Panc1 (cell line): ENCODE results near the gene CLC. TPM values are rescaled to one million over a fixed set of nuclear protein-coding genes. Genes with fewer than 3 reads are reported as not detected.
A peak's percentile ranks its signal among the peaks of the same experiment; 100 is the strongest.
"Not testable (repeated sequence)": the region's sequence is repeated elsewhere in the genome, so short reads cannot be mapped to it uniquely, and the experiment has no call there.

ENCODE experiments used
- ATAC-seq: fragments of 200-7000 bp; cut with Tn5 transposase; 2 replicates; pipeline ENCODE4 v1.9.1; 2020; ENCODE audit warnings: mild to moderate bottlenecking, moderate library complexity
- BruUV-seq: library from RNA; stranded (reverse); fragments of 400-500 nt; replicated peaks from 2 replicates; lab custom pipeline; 2021; lab: Mats Ljungman, UMichigan
- CTCF ChIA-PET: fragments of 300-600 bp; sonication (Branson Sonifier 250); formaldehyde crosslinking; loops from one replicate; lab custom pipeline; 2022; ENCODE audit warnings: antibody characterized with exemption; lab: Charles Lee
- POLR2A ChIA-PET: fragments of 300-600 bp; sonication (Branson Sonifier 250); formaldehyde crosslinking; loops from one replicate; lab custom pipeline; 2022; ENCODE audit warnings: antibody characterized with exemption; lab: Charles Lee
- DNase-seq: peaks from one replicate; pipeline ENCODE4 v3.0.0-alpha.2; 2010; ENCODE audit warnings: low read depth, low spot score
- H3K27ac ChIP-seq: 2 replicates; pipeline ENCODE4 v1.5.1; 2011; ENCODE audit warnings: mild to moderate bottlenecking, low read length, inconsistent platforms
- H3K27me3 ChIP-seq: fragments of 200-500 bp; sonication (Bioruptor generic); 2 replicates; pipeline ENCODE4 v1.6.0; 2014; ENCODE audit warnings: low read length, inconsistent platforms; ENCODE audit not compliant: control insufficient read depth, insufficient read depth
- H3K36me3 ChIP-seq: fragments of 200-500 bp; sonication (Bioruptor generic); 2 replicates; pipeline ENCODE4 v1.5.1; 2014; ENCODE audit warnings: inconsistent platforms, mild to moderate bottlenecking, low read length, moderate library complexity; ENCODE audit not compliant: control insufficient read depth, insufficient read depth
- H3K4me1 ChIP-seq: 2 replicates; pipeline ENCODE4 v1.5.1; 2011; ENCODE audit warnings: inconsistent platforms, mild to moderate bottlenecking, low read length, moderate library complexity; ENCODE audit not compliant: control insufficient read depth, insufficient read depth
- H3K4me3 ChIP-seq, 2 experiments: 2 replicates each; pipeline ENCODE4 v1.5.1; 2011 to 2012; ENCODE audit warnings: low read depth in 2 of 2, low read length in 2 of 2, mild to moderate bottlenecking in 2 of 2, inconsistent platforms in 1 of 2, moderate library complexity in 1 of 2
- H3K9me3 ChIP-seq: fragments of 200-500 bp; sonication (Bioruptor generic); 2 replicates; pipeline ENCODE4 v1.5.1; 2014; ENCODE audit warnings: low read depth, mild to moderate bottlenecking, inconsistent platforms, low read length, moderate library complexity; ENCODE audit not compliant: control insufficient read depth, insufficient read depth
- POLR2AphosphoS5 ChIP-seq: IDR thresholded peaks from 2 replicates; pipeline ENCODE4 v1.6.1; 2012; ENCODE audit warnings: mild to moderate bottlenecking, low read depth, low read length, moderate library complexity
- SIN3A ChIP-seq: IDR thresholded peaks from 2 replicates; pipeline ENCODE4 v1.6.1; 2012; ENCODE audit warnings: low read depth, mild to moderate bottlenecking, low read length, moderate library complexity, borderline replicate concordance; ENCODE audit not compliant: insufficient read depth
- TCF7L2 ChIP-seq: IDR thresholded peaks from 2 replicates; pipeline ENCODE4 v1.6.1; 2011; ENCODE audit warnings: mild to moderate bottlenecking, low read depth, low read length, inconsistent platforms
- in situ Hi-C: cut with HindIII; loops from 2 replicates; pipeline ENCODE4 v1.10.0; 2016; ENCODE audit warnings: low sequenced_read_pairs, low pct_unique_long_range_greater_than_20kb
- intact Hi-C: fragments of 100-400 bp; cut with micrococcal nuclease; formaldehyde crosslinking; loops from one replicate; pipeline ENCODE4 v1.10.0; 2022; ENCODE audit not compliant: unreplicated experiment
- total RNA-seq: library from RNA; stranded (reverse); gene quantifications from one replicate; pipeline ENCODE4 v1.2.1, GENCODE V29; 2021; ENCODE audit not compliant: unreplicated experiment
- TF ChIP-seq, protein P1 (sequence below): fragments of 450-650 bp; IDR thresholded peaks from 2 replicates; pipeline ENCODE4 v1.5.1; 2017; ENCODE audit warnings: mild to moderate bottlenecking
- TF ChIP-seq, protein P2 (sequence below), 2 experiments: IDR thresholded peaks; 2 replicates each; pipeline ENCODE4 v1.6.1; 2011 to 2012; ENCODE audit warnings: low read depth in 2 of 2, control low read depth in 1 of 2, low read length in 1 of 2, mild to moderate bottlenecking in 1 of 2, moderate library complexity in 1 of 2; ENCODE audit not compliant: insufficient read depth in 1 of 2

CLC gene
- total RNA-seq, 1 experiment from 2014 or later = not detected

GRCh38 chr19:39768334-39768733 is 30.5 kb upstream of the CLC start:
- POLR2A ChIA-PET = interaction anchor here (0.8 to 2.0 kb wide), 5 partner anchors 14 to 67 kb away, joined by 3 to 12 read pairs (median 3); no protein-coding TSS in a partner anchor

DNA sequence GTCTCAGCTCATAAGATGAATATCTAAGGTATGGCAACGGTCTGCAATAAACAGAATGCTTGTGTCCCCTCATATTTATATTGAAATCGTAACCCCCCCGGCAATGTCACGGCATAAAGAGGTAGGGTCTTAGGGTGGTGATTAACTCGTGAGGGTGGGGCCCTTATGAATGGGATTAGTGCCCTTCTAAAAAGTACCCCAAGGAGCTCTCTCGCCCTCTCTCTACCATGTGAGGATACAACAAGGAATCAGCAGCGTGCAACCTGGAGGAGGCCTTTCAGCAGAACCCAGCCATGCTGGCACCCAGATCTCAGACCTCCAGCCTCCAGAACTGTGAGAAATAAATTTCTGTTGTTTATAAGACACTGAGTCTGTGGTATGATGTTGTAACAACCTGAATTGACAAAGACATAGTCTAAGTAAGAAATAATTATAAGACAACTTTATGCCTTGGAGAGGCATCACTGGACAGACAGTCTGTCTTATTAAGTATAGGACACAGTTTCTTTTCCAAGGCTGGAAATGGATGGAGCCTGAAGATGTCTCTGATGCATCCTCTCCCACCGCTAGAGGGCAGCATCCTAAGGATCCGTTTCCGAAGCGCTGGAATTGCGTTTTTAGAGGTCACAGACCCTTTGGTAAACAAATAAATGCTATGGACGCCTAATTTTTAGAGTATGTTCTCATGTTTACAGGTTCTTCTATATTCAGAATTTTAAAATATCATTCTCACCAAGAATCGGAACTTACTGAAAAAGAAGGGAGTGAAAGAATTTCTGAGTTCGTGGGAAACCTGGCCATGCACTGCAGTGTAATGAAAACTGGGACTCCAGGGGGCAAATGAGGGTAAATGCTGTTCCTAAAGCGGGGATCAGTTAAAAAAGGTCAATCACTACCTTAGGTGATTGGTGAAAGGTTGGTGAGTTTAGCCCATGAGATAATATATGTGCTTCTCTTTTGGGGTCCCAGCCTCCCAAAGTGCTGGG is 27.6 kb upstream of the CLC start:
- Histone ChIP-seq H3K4me3 (no peak overlapping the region), H3K27ac (no peak overlapping the region), H3K36me3 (no peaks in the 10 kb centered on the region), H3K9me3 (peaks cover 6% of the 10 kb centered on the region; the same call in 1 of the 2 replicates), H3K4me1 (no peaks in the 10 kb centered on the region), H3K27me3 (peaks cover 42% of the 10 kb centered on the region)
- in situ Hi-C loops = no loop called here
- DNase-seq (peak; percentile 89), ATAC-seq (peak; percentile 76)
- intact Hi-C loops = loop anchor here (1.0 to 2.0 kb wide), 2 partner anchors 79 to 93 kb away; no protein-coding TSS in a partner anchor
- ChIA-PET POLR2A (interaction anchor here (0.6 kb wide), 2 partner anchors 15 to 187 kb away, joined by 3 read pairs; no protein-coding TSS in a partner anchor), CTCF (interaction anchor here (0.5 to 10.6 kb wide), 53 partner anchors 10 to 806 kb away, joined by 3 to 273 read pairs (median 4); partner anchors contain the start of genes DYRK1B, EID2, FBL and FBXO17)
- TF ChIP-seq SIN3A (no peak), POLR2AphosphoS5 (no peak), TCF7L2 (no peak)
- TF ChIP-seq, protein P1, sequence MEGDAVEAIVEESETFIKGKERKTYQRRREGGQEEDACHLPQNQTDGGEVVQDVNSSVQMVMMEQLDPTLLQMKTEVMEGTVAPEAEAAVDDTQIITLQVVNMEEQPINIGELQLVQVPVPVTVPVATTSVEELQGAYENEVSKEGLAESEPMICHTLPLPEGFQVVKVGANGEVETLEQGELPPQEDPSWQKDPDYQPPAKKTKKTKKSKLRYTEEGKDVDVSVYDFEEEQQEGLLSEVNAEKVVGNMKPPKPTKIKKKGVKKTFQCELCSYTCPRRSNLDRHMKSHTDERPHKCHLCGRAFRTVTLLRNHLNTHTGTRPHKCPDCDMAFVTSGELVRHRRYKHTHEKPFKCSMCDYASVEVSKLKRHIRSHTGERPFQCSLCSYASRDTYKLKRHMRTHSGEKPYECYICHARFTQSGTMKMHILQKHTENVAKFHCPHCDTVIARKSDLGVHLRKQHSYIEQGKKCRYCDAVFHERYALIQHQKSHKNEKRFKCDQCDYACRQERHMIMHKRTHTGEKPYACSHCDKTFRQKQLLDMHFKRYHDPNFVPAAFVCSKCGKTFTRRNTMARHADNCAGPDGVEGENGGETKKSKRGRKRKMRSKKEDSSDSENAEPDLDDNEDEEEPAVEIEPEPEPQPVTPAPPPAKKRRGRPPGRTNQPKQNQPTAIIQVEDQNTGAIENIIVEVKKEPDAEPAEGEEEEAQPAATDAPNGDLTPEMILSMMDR = no peak
- TF ChIP-seq, protein P2, sequence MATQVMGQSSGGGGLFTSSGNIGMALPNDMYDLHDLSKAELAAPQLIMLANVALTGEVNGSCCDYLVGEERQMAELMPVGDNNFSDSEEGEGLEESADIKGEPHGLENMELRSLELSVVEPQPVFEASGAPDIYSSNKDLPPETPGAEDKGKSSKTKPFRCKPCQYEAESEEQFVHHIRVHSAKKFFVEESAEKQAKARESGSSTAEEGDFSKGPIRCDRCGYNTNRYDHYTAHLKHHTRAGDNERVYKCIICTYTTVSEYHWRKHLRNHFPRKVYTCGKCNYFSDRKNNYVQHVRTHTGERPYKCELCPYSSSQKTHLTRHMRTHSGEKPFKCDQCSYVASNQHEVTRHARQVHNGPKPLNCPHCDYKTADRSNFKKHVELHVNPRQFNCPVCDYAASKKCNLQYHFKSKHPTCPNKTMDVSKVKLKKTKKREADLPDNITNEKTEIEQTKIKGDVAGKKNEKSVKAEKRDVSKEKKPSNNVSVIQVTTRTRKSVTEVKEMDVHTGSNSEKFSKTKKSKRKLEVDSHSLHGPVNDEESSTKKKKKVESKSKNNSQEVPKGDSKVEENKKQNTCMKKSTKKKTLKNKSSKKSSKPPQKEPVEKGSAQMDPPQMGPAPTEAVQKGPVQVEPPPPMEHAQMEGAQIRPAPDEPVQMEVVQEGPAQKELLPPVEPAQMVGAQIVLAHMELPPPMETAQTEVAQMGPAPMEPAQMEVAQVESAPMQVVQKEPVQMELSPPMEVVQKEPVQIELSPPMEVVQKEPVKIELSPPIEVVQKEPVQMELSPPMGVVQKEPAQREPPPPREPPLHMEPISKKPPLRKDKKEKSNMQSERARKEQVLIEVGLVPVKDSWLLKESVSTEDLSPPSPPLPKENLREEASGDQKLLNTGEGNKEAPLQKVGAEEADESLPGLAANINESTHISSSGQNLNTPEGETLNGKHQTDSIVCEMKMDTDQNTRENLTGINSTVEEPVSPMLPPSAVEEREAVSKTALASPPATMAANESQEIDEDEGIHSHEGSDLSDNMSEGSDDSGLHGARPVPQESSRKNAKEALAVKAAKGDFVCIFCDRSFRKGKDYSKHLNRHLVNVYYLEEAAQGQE (IDR thresholded peaks at IDR 0.05; ENCODE audit: insufficient read depth in 1 of 2, low read depth in 2 of 2, low read length in 1 of 2) = no peak
- BruUV-seq = no TSS peak

More at GRCh38 chr19:39768334-39768733, 30.5 kb upstream of the CLC start:
- in situ Hi-C loops = no loop called here
- Histone ChIP-seq H3K27ac (no peak overlapping the region), H3K4me1 (no peaks in the 10 kb centered on the region), H3K27me3 (peaks cover 46% of the 10 kb centered on the region), H3K36me3 (no peaks in the 10 kb centered on the region), H3K4me3 (no peak overlapping the region), H3K9me3 (peaks cover 6% of the 10 kb centered on the region; the same call in 1 of the 2 replicates)
- TF ChIP-seq, protein P1 = no peak
- no peak for TF ChIP-seq SIN3A
- TF ChIP-seq, protein P2 (IDR thresholded peaks at IDR 0.05; ENCODE audit: insufficient read depth in 1 of 2, low read depth in 2 of 2, low read length in 1 of 2) = no peak
- no peak for TF ChIP-seq POLR2AphosphoS5
- CTCF ChIA-PET = interaction anchor here (0.5 to 10.6 kb wide), 25 partner anchors 7 to 809 kb away, joined by 3 to 273 read pairs (median 5); partner anchors contain the start of genes DYRK1B, FBL, FBXO17 and PSMC4
- ATAC-seq = peak; percentile 7; the same call in 1 of the 2 replicates
- no TSS peak for BruUV-seq
- intact Hi-C loops = loop anchor here (2.0 kb wide), 1 partner anchor 218 kb away; no protein-coding TSS in a partner anchor
- no peak for DNase-seq

DNA sequence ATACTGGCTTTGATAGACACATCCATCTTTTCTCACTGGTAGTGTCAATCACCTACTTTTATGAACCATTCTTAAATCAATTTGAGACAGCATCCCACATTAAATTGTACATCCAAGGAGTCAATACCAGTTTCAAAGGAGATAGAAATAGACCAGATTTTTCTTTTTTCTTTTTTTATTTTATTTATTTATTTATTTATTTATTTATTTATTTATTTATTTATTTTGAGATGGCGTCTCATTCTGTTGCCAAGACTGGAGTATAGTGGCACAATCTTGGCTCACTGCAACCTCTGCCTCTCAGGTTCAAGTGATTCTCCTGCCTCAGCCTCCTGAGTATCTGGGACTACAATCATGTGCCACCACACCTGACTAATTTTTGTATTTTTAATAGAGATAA is 24.0 kb upstream of the CLC start:
- H3K36me3 ChIP-seq, H3K4me3 ChIP-seq, H3K9me3 ChIP-seq, H3K27ac ChIP-seq, H3K4me1 ChIP-seq, in situ Hi-C loops, BruUV-seq, DNase-seq, POLR2A ChIA-PET, intact Hi-C loops, ATAC-seq: not testable (repeated sequence)
- CTCF ChIA-PET = interaction anchor here (0.9 kb wide), 1 partner anchor 295 kb away, joined by 3 read pairs; no protein-coding TSS in a partner anchor
- peaks cover 61% of the 10 kb centered on the region for H3K27me3 ChIP-seq
